Activated T-helper 9 cell treated with anti-CD3 and anti-CD28 coated beads, Interleukin-2, amount 50 U/mL, for 16 hours (primary cell): ENCODE measurements around the gene SPSB2.
"Not testable (repeated sequence)": the region's sequence is repeated elsewhere in the genome, so short reads cannot be mapped to it uniquely, and the experiment has no call there.

Experiments
- DNase-seq: peaks from one replicate; pipeline ENCODE4 v3.0.0-alpha.2; 2020; ENCODE audit warnings: low read depth

Gene SPSB2

GRCh38 chr12:6871052-6871957 lies 1.8 kb downstream of the SPSB2 start:
- no peak for DNase-seq

- DNase-seq = not testable (repeated sequence)
Observed at GRCh38 chr12:6870304-6870703, 2.8 kb downstream of the SPSB2 start.

GRCh38 chr12:6869049-6870021 lies 3.8 kb downstream of the SPSB2 start:
- DNase-seq = peak; percentile 73

- no peak for DNase-seq
Observed at GRCh38 chr12:6868211-6869048, 4.7 kb downstream of the SPSB2 start.

GRCh38 chr12:6867413-6868210 lies 5.5 kb downstream of the SPSB2 start, which contains the start of gene TPI1:
Gene TPI1, plus strand, starts transcription at chr12:6867531. Its CDS starts 36 bp downstream, at chr12:6867567.
- DNase-seq = peak; percentile 70

- DNase-seq = no peak
Observed at GRCh38 chr12:6866920-6867412, 6.1 kb downstream of the SPSB2 start.

- DNase-seq = no peak
Observed at GRCh38 chr12:6866163-6866919, 6.8 kb downstream of the SPSB2 start.

- not testable (repeated sequence) for DNase-seq
Observed at GRCh38 chr12:6865307-6865706, 7.8 kb downstream of the SPSB2 start.

- no peak for DNase-seq
Observed at GRCh38 chr12:6863586-6864321, 9.3 kb downstream of the SPSB2 start.

- DNase-seq = no peak
Observed at GRCh38 chr12:6863033-6863432, 10.1 kb downstream of the SPSB2 start.

GRCh38 chr12:6861391-6861790 lies 11.7 kb downstream of the SPSB2 start:
- DNase-seq = no peak

- DNase-seq = no peak
Observed at GRCh38 chr12:6860942-6861341, 12.2 kb downstream of the SPSB2 start.

- no peak for DNase-seq
Observed at GRCh38 chr12:6860116-6860515, 13.0 kb downstream of the SPSB2 start.

- no peak for DNase-seq
Observed at GRCh38 chr12:6858799-6859198, 14.3 kb downstream of the SPSB2 start.

GRCh38 chr12:6855322-6855721 lies 17.8 kb downstream of the SPSB2 start:
- no peak for DNase-seq

- DNase-seq = no peak
Observed at GRCh38 chr12:6854036-6854435, 19.1 kb downstream of the SPSB2 start.

GRCh38 chr12:6853626-6854025 lies 19.5 kb downstream of the SPSB2 start:
- DNase-seq = no peak

- DNase-seq = peak; percentile 48
Observed at GRCh38 chr12:6852651-6853354, 20.3 kb downstream of the SPSB2 start.
